ENCODE results near the gene CXCL16.

DNA sequence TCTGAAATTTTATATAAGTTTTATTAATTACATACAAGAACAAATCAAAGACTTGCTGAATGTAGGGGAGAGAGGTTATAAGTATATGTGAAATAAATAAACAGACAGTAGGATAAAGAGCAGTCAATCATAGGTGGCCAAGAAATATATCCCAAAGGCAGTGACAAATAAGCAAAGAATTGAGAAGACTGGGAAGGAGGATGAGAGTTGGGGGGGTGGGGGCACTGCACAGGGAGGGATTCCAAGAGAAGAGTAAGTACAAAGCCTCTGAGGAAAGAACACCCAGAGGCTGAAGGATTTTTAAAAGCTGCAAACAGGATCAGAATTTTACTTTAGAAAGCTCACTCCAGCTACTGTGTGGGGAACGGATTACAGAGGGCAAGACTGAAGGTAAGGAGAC lies 38.6 kb downstream of the CXCL16 start:
- TF ChIP-seq, protein P1, sequence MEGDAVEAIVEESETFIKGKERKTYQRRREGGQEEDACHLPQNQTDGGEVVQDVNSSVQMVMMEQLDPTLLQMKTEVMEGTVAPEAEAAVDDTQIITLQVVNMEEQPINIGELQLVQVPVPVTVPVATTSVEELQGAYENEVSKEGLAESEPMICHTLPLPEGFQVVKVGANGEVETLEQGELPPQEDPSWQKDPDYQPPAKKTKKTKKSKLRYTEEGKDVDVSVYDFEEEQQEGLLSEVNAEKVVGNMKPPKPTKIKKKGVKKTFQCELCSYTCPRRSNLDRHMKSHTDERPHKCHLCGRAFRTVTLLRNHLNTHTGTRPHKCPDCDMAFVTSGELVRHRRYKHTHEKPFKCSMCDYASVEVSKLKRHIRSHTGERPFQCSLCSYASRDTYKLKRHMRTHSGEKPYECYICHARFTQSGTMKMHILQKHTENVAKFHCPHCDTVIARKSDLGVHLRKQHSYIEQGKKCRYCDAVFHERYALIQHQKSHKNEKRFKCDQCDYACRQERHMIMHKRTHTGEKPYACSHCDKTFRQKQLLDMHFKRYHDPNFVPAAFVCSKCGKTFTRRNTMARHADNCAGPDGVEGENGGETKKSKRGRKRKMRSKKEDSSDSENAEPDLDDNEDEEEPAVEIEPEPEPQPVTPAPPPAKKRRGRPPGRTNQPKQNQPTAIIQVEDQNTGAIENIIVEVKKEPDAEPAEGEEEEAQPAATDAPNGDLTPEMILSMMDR (IDR thresholded peaks at IDR 0.05): no peak
- no peak for TF ChIP-seq POLR2A (IDR thresholded peaks at IDR 0.05)

Measured in right lobe of liver (tissue), 4 donors.